OCI-LY3 (cell line): ENCODE results near the gene FBXO17.
A peak's percentile ranks its signal among the peaks of the same experiment; 100 is the strongest.

Experiments used
- H2AFZ ChIP-seq: fragments of 200-600, 300-600 bp; shearing (Covaris generic); 2 replicates; pipeline ENCODE4 v1.6.0; 2014; ENCODE audit warnings: antibody characterized with exemption, low read depth, low read length
- H3K27ac ChIP-seq: fragments of 200-600, 300-600 bp; sonication (generic); 2 replicates; pipeline ENCODE4 v1.5.1; 2014; ENCODE audit warnings: mild to moderate bottlenecking, low read length, moderate library complexity, mixed read lengths
- H3K27me3 ChIP-seq: fragments of 200-600, 300-600 bp; sonication (generic); 2 replicates; pipeline ENCODE4 v1.6.1; 2014; ENCODE audit warnings: low read depth, low read length, mixed read lengths
- H3K36me3 ChIP-seq: fragments of 200-600, 300-600 bp; sonication (generic); replicated peaks from 2 replicates; pipeline ENCODE3; 2014; ENCODE audit warnings: low read depth, low read length, mixed read lengths
- H3K4me1 ChIP-seq: fragments of 300-600, 200-600 bp; sonication (generic); 2 replicates; pipeline ENCODE4 v1.6.1; 2014; ENCODE audit warnings: low read length, mixed read lengths
- H3K4me2 ChIP-seq: fragments of 200-600, 300-600 bp; sonication (generic); 2 replicates; pipeline ENCODE4 v1.6.1; 2014; ENCODE audit warnings: low read length, mixed read lengths
- H3K4me3 ChIP-seq: fragments of 300-600, 200-600 bp; sonication (generic); 2 replicates; pipeline ENCODE4 v1.5.1; 2014; ENCODE audit warnings: antibody characterized with exemption, mild to moderate bottlenecking, low read length, moderate library complexity
- H3K79me2 ChIP-seq: fragments of 300-600, 200-600 bp; shearing (Covaris generic); 2 replicates; pipeline ENCODE4 v1.6.1; 2014; ENCODE audit warnings: mild to moderate bottlenecking, low read length, mixed read lengths
- H3K9ac ChIP-seq: fragments of 300-600, 200-600 bp; shearing (Covaris generic); 2 replicates; pipeline ENCODE4 v1.6.0; 2014; ENCODE audit warnings: mild to moderate bottlenecking, low read length, moderate library complexity
- H3K9me3 ChIP-seq: fragments of 200-600, 300-600 bp; shearing (Covaris generic); 2 replicates; pipeline ENCODE4 v1.6.1; 2014; ENCODE audit warnings: low read length, mixed read lengths; ENCODE audit not compliant: insufficient read depth
- H4K20me1 ChIP-seq: fragments of 200-600, 300-600 bp; sonication (generic); 2 replicates; pipeline ENCODE4 v1.6.1; 2016; ENCODE audit warnings: low read length, mixed read lengths; ENCODE audit not compliant: insufficient read depth
- EZH2phosphoT487 ChIP-seq: fragments of 200-600 bp; shearing (Covaris generic); IDR thresholded peaks from 2 replicates; pipeline ENCODE4 v1.6.1; 2018; ENCODE audit warnings: antibody characterized with exemption, mixed run types, low read depth
- TF ChIP-seq, protein P1 (sequence below): fragments of 200-600, 300-600 bp; sonication (generic); IDR thresholded peaks from 2 replicates; pipeline ENCODE4 v1.5.1; 2014; ENCODE audit warnings: antibody characterized with exemption, low read length, low read depth

The FBXO17 gene

DNA sequence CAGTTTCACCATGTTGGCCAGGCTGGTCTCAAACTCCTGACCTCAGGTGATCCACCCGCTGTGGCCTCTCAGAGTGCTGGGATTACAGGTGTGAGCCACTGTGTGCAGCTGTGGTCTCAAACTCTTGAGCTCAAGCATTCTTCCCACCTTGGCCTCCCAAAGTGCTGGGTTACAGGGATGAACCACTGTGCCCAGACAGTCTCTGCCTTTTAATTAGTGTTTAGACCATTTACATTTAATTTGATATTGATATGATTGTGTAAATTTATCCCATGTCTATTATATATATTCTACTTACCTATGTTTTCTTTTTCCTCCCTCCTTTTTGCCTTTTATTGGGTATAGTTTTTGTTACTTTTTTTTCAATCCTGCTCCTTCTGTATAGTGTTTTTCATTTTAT lies 73.9 kb downstream of the FBXO17 start:
- Histone ChIP-seq H3K27ac (no peak overlapping the region), H3K9ac (no peak overlapping the region), H4K20me1 (no peaks in the 10 kb centered on the region), H3K4me3 (no peak overlapping the region), H3K36me3 (peaks cover 25% of the 10 kb centered on the region), H3K4me2 (no peak overlapping the region), H3K79me2 (peaks cover 37% of the 10 kb centered on the region), H3K4me1 (peaks cover 13% of the 10 kb centered on the region), H3K27me3 (no peaks in the 10 kb centered on the region), H3K9me3 (no peaks in the 10 kb centered on the region), H2AFZ (no peak overlapping the region)
- TF ChIP-seq, protein P1, sequence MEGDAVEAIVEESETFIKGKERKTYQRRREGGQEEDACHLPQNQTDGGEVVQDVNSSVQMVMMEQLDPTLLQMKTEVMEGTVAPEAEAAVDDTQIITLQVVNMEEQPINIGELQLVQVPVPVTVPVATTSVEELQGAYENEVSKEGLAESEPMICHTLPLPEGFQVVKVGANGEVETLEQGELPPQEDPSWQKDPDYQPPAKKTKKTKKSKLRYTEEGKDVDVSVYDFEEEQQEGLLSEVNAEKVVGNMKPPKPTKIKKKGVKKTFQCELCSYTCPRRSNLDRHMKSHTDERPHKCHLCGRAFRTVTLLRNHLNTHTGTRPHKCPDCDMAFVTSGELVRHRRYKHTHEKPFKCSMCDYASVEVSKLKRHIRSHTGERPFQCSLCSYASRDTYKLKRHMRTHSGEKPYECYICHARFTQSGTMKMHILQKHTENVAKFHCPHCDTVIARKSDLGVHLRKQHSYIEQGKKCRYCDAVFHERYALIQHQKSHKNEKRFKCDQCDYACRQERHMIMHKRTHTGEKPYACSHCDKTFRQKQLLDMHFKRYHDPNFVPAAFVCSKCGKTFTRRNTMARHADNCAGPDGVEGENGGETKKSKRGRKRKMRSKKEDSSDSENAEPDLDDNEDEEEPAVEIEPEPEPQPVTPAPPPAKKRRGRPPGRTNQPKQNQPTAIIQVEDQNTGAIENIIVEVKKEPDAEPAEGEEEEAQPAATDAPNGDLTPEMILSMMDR, result no peak
- TF ChIP-seq EZH2phosphoT487, result no peak

DNA sequence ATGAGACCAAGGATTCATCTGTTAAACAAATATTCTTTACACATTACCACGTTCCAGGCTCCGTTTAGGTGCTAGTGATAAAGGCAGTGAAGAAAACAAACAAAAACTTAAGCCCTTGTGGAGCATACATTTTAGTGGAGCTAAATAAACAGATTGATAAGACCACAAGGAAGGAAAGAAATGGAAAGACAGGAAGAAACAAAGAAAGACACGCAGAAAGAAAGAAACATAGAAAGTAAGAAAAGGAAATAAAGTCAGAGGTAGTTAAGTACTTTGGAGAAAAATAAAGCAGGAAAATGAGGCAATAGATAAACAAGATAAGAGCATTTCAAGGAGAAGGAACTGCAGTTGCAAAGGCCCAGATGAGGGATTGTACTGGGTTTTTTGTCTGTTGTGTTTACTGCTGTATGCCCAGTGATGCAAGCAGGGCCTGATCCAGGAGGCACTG lies 74.8 kb downstream of the FBXO17 start:
- no peak overlapping the region for H2AFZ ChIP-seq
- no peaks in the 10 kb centered on the region for H4K20me1 ChIP-seq
- H3K9me3 ChIP-seq, result no peaks in the 10 kb centered on the region
- no peak overlapping the region for H3K27ac ChIP-seq
- no peak for TF ChIP-seq EZH2phosphoT487
- TF ChIP-seq, protein P1, result no peak
- peaks cover 37% of the 10 kb centered on the region for H3K79me2 ChIP-seq
- H3K9ac ChIP-seq, result peak overlapping the region; percentile 87
- no peaks in the 10 kb centered on the region for H3K27me3 ChIP-seq
- peaks cover 23% of the 10 kb centered on the region for H3K36me3 ChIP-seq
- peak overlapping the region; percentile 89 for H3K4me3 ChIP-seq
- H3K4me2 ChIP-seq, result peak overlapping the region; percentile 90
- peaks cover 13% of the 10 kb centered on the region for H3K4me1 ChIP-seq

DNA sequence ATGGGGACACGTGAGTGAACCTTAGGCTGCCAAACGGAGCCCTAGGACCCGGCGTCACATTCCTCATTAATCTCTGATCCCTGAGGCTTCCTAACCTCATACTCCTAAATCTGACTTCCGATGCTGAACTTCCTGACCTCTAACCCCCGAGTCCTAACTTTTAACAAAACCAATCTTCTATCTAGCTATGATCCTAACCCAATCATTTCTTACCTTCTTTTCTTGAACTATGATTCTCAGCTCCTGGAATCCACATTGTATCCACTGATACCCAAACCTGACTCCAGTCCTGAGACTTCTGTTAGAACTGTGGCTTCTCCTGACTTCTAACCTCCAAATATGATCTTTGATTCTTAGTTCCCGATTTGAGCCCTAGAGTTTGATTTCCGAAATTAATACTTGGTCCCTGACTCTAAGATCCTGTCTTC lies 75.3 kb downstream of the FBXO17 start:
- H3K4me2 ChIP-seq, result peak overlapping the region; percentile 90
- peaks cover 13% of the 10 kb centered on the region for H3K4me1 ChIP-seq
- no peaks in the 10 kb centered on the region for H3K9me3 ChIP-seq
- H3K4me3 ChIP-seq, result peak overlapping the region; percentile 89
- H3K36me3 ChIP-seq, result peaks cover 17% of the 10 kb centered on the region
- no peaks in the 10 kb centered on the region for H4K20me1 ChIP-seq
- H3K79me2 ChIP-seq, result peaks cover 37% of the 10 kb centered on the region
- peak overlapping the region; percentile 87 for H3K9ac ChIP-seq
- no peak for TF ChIP-seq EZH2phosphoT487
- TF ChIP-seq, protein P1, result no peak
- H3K27ac ChIP-seq, result peak overlapping the region; percentile 47
- H3K27me3 ChIP-seq, result no peaks in the 10 kb centered on the region
- peak overlapping the region; percentile 62 for H2AFZ ChIP-seq

DNA sequence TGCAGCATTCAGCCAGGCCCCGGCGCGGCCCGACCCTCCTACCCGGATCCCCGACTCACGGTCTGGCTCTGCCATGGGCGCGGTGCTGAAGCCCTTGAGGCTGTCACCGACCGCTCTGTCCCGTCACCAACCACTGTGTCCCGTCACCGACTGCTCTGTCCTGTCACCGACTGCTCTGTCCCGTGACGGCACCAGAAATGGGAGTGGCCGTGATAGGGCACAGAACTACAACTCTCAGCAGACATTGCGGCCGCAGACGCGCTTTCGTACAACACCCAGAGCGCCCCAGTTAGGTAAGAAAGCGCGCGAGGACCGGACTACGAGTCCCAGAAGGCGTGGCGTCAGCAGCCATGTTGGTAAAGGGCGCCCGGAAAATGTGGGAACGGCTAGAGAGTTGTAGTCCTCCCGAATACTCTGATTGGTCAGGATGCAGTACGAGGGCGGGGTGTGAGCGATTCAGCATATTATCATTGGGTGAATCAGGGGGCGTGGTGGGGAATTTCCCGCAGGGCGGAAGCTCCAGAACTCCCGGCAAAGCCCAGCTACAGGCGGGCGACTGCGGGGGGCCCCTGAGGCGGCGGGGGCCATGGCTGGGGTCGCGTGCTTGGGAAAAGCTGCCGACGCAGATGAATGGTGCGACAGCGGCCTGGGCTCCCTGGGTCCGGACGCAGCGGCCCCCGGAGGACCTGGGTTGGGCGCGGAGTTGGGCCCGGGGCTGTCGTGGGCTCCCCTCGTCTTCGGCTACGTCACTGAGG lies 75.9 kb downstream of the FBXO17 start, which contains the start of the genes NFKBIB and SIRT2:
TSS of gene NFKBIB (plus strand) at position 523 of the 755 bp plus-strand sequence. CDS start at position 587, 64 bp downstream.
TSS of gene SIRT2 (minus strand) at position 172 of the 755 bp plus-strand sequence. CDS start at position 75, 97 bp downstream.
- peaks cover 13% of the 10 kb centered on the region for H3K4me1 ChIP-seq
- peak within 1 kb of the TSS; percentile 89 for H3K4me3 ChIP-seq
- peak within 1 kb of the TSS; percentile 100 for H3K4me2 ChIP-seq
- no peaks in the 10 kb centered on the region for H3K9me3 ChIP-seq
- H3K79me2 ChIP-seq, result peaks cover 37% of the 10 kb centered on the region
- no peaks in the 10 kb centered on the region for H3K27me3 ChIP-seq
- H3K9ac ChIP-seq, result peak within 1 kb of the TSS; percentile 87
- H3K27ac ChIP-seq, result peak within 1 kb of the TSS; percentile 47
- H3K36me3 ChIP-seq, result peaks cover 12% of the 10 kb centered on the region
- H4K20me1 ChIP-seq, result no peaks in the 10 kb centered on the region
- TF ChIP-seq, protein P1, result no peak
- TF ChIP-seq EZH2phosphoT487, result no peak
- peak within 1 kb of the TSS; percentile 78 for H2AFZ ChIP-seq
